Stimulated activated naive CD8-positive, alpha-beta T cell treated with anti-CD3 and anti-CD28 coated beads, Interleukin-15, Interleukin-2, amounts not matched to agents 100 ng/mL and 50 ng/mL, for 24 hours (primary cell): ENCODE data around the gene MACROD1.
"Not testable (repeated sequence)": the region's sequence is repeated elsewhere in the genome, so short reads cannot be mapped to it uniquely, and the experiment has no call there.

Source experiments
- H3K27ac Mint-ChIP-seq: one replicate; pipeline ENCODE4 v1.8.0; 2021; ENCODE audit warnings: mild to moderate bottlenecking, mixed read lengths
- H3K27me3 Mint-ChIP-seq: one replicate; pipeline ENCODE4 v1.8.0; 2021; ENCODE audit warnings: mixed read lengths
- H3K36me3 Mint-ChIP-seq: one replicate; pipeline ENCODE4 v1.8.0; 2021; ENCODE audit warnings: low read depth, mixed read lengths
- H3K4me1 Mint-ChIP-seq: one replicate; pipeline ENCODE4 v1.8.0; 2021; ENCODE audit warnings: low read depth, mixed read lengths
- H3K4me3 Mint-ChIP-seq: one replicate; pipeline ENCODE4 v1.8.0; 2021; ENCODE audit warnings: mild to moderate bottlenecking, mixed read lengths
- H3K9me3 Mint-ChIP-seq: one replicate; pipeline ENCODE4 v1.8.0; 2021; ENCODE audit warnings: mixed read lengths

MACROD1 gene

DNA sequence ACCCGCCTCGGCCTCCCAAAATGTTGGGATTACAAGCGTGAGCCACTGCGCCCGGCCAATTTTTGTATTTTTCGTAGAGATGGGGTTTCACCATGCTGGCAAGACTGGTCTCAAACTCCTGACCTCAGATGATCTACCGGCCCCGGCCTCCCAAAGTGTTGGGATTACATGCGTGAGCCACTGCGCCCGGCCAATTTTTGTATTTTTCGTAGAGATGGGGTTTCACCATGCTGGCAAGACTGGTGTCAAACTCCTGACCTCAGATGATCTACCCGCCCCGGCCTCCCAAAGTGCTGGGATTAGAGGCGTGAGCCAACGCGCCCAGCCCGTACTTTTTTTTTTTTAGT, 192.0 kb downstream of the MACROD1 start:
- H3K27me3 Mint-ChIP-seq, H3K9me3 Mint-ChIP-seq: not testable (repeated sequence)
- peaks cover 25% of the 10 kb centered on the region for H3K4me1 Mint-ChIP-seq
- peak overlapping the region; percentile 100 for H3K4me3 Mint-ChIP-seq
- peaks cover 22% of the 10 kb centered on the region for H3K36me3 Mint-ChIP-seq
- H3K27ac Mint-ChIP-seq = peak overlapping the region; percentile 80

DNA sequence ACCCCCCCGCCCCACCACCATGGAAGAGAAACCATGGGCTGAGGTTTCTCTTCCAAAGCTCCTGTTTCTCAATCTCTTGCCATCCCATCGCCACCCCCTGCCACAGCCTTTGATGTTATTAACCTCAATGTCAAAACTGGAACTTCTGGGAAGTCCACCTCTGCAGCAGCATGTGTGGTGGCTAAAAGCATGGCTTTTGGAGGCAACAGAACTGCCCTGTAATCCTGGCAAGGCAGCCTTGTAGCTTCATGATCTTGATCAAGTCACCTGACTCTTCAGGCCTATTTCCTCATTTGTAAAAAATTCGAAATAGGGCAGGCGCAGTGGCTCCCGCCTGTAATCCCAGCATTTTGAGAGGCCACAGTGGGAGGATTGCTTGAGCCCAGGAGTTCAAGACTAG, 195.0 kb downstream of the MACROD1 start:
- Mint-ChIP-seq H3K9me3 (no peaks in the 10 kb centered on the region), H3K4me1 (peaks cover 10% of the 10 kb centered on the region), H3K36me3 (peaks cover 7% of the 10 kb centered on the region), H3K27me3 (no peaks in the 10 kb centered on the region), H3K4me3 (no peak overlapping the region), H3K27ac (no peak overlapping the region)

DNA sequence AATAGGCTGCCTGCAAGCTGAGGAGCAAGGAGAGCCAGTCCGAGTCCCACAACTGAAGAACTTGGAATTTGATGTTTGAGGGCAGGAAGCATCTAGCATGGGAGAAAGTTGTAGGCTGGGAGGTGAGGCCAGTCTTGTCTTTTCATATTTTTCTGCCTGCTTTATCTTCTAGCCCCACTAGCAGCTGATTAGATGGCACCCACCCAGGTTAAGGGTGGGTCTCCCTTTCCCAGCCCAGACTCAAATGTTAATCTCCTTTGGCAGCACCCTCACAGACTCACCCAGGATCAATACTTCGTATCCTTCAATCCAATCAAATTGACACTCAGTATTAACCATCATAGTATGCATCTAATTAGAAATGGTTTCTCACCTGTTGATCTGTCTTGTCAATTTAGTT, 196.5 kb downstream of the MACROD1 start:
- Mint-ChIP-seq H3K4me3 (no peak overlapping the region), H3K27me3 (no peaks in the 10 kb centered on the region), H3K36me3 (peaks cover 1% of the 10 kb centered on the region), H3K27ac (no peak overlapping the region), H3K4me1 (peaks cover 8% of the 10 kb centered on the region), H3K9me3 (no peaks in the 10 kb centered on the region)

DNA sequence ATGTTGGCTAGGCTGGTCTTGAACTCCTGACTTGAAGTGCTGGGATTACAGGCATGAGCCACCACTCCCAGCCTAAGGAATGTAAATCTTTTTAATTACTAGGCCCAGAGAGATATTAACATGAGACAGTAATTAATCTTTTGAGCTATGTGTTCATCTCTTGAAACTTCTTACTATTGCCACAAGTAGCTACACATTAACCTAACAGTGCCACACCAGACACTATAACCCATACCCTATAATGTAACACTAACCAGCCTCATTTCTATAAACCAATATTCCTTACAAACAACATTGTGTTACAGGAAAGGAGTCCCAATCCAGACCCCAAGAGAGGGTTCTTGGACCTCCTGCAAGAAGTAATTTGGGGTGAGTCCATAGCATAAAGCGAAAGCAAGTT, 199.5 kb downstream of the MACROD1 start:
- H3K9me3 Mint-ChIP-seq = no peaks in the 10 kb centered on the region

DNA sequence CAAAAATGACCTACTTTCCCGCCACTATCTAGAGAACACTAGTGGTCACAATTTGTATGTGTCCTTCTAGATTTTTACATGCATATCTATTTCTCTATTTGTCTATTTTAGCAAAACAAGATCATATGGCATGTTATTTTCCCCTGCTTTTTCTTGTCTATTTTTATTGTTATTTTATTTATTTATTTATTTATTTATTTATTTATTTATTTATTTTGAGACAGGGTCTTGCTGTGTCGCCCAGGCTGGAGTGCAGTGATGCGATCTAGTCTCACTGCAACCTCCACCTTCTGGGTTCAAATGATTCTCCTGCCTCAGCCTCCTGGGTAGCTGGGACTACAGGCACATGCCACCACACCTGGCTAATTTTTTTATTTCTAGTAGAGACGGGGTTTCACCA, 202.0 kb downstream of the MACROD1 start:
- H3K27ac Mint-ChIP-seq, H3K36me3 Mint-ChIP-seq, H3K27me3 Mint-ChIP-seq, H3K9me3 Mint-ChIP-seq, H3K4me3 Mint-ChIP-seq: not testable (repeated sequence)
- H3K4me1 Mint-ChIP-seq = peaks cover 13% of the 10 kb centered on the region

More for the DNA sequence above, 199.5 kb downstream of the MACROD1 start:
- no peak overlapping the region for H3K27ac Mint-ChIP-seq
- no peaks in the 10 kb centered on the region for H3K36me3 Mint-ChIP-seq
- H3K27me3 Mint-ChIP-seq = no peaks in the 10 kb centered on the region
- H3K4me1 Mint-ChIP-seq = peaks cover 4% of the 10 kb centered on the region
- H3K4me3 Mint-ChIP-seq = no peak overlapping the region

DNA sequence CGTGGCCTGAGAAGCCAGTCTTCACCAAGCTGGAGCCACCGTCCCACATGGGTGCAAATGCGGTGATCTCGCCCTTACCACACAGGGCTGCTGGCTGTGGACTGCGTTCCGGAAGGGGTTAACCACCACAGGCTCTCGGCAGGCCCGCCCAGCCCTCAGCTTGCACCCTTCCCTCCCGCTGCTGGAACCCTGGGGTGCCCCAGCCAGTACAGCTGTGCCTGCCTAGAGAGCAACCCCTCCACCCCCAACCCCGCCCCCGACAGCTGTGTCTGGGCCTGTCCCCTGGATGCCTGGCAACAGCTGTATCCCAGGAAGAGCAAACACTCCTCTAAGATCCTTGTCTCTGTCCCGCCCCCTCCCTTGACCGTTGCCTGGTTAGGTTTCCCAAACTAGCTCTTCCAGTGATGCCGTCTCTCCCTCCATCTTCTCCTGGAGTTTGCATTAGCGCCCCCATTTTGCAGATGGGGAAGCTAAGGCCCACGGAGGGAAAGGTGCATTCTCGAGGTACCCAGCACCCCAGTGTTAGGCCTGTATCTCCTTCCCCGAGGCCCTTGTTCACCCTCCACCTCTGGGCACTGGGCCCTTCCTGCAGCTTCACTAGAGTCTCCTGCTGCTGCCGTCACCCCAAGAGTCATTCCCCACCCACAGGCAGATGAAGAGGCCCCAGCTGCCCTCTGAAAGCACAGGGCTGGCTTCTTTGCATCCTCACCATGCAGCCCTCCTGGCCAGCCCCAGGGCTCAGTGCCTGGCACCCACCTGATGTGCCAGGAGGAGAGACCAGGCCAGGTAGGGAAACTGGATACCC, 204.1 kb downstream of the MACROD1 start:
- Mint-ChIP-seq H3K27me3 (no peaks in the 10 kb centered on the region), H3K36me3 (no peaks in the 10 kb centered on the region), H3K4me3 (no peak overlapping the region), H3K9me3 (no peaks in the 10 kb centered on the region), H3K27ac (no peak overlapping the region), H3K4me1 (peaks cover 13% of the 10 kb centered on the region)

DNA sequence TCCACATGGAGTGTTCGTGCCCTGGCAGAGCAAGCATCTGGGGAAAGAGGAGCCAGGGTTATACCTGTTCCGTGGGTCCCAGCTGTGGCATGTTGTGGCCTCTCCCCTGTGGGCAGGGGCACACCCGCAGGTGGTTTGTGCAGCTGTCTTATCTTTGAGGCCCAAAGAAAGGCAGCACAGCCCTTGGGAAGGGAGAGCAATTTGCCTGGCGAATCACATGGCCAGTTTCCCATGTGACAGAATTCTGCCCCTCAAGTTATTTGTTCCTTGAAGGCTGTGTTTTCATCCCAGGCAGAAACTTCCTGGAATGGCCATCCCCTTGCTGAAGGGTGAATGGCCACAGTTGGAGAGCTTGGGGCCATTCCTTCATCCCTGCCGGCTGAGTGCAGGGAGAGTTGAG, 207.9 kb downstream of the MACROD1 start:
- H3K27ac Mint-ChIP-seq = no peak overlapping the region
- no peak overlapping the region for H3K4me3 Mint-ChIP-seq
- H3K9me3 Mint-ChIP-seq = no peaks in the 10 kb centered on the region
- H3K4me1 Mint-ChIP-seq = peaks cover 13% of the 10 kb centered on the region
- H3K27me3 Mint-ChIP-seq = no peaks in the 10 kb centered on the region
- H3K36me3 Mint-ChIP-seq = peaks cover 22% of the 10 kb centered on the region

DNA sequence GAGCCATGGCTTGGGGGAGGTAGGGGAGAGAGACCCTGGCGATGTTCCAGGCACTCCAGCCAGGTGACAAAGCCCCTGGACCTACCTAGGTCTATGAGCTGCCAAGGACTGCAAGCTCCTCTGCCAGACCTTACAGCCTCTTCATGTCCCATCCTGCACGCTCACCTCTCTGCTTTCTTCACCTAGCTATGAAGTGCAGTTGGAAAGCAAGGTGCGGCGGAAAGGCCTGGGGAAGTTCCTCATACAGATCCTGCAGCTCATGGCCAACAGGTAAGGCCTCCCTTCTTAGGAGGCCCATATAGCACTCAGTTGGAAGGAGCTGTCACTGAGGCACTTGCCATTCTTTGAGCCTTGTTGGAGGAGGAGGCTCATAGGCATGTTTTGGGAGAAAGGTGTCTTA, 213.3 kb downstream of the MACROD1 start:
- Mint-ChIP-seq H3K4me3 (no peak overlapping the region), H3K9me3 (no peaks in the 10 kb centered on the region), H3K36me3 (peaks cover 32% of the 10 kb centered on the region), H3K27me3 (no peaks in the 10 kb centered on the region), H3K27ac (no peak overlapping the region), H3K4me1 (peaks cover 22% of the 10 kb centered on the region)

DNA sequence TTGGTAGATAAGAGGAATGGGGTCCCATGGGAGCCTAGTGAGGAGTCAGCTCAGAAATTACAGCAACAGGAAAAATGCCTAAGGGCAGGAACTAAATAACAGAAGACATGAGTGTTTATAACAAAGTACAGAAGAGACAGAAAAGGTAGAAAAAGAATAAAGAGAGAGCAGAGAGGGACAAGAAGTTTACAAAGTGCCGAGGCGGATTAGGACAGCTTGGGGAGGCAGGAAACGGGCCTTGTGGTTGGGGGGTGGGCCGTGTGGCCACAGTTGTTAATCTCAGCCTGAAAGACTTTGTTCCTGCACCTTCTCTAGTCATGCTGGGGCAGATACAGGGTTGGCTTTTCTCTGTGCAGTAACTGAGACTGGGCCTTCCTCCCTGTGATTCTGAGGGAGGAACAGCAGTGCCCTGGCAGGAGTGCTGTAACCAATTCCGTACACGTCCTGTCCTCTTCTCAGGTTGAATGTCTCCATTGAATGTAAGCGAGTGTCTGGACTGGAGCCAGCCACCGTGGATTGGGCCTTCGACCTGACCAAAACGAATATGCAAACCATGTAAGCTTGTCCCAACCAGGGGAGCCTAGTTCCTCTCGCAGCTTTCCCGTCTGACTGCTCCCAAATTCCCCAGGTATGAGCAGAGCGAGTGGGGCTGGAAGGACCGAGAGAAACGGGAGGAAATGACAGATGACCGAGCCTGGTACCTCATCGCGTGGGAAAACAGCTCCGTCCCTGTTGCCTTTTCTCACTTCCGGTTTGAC, 214.0 kb downstream of the MACROD1 start:
- peak overlapping the region; percentile 69 for H3K27ac Mint-ChIP-seq
- no peaks in the 10 kb centered on the region for H3K27me3 Mint-ChIP-seq
- no peaks in the 10 kb centered on the region for H3K9me3 Mint-ChIP-seq
- peaks cover 22% of the 10 kb centered on the region for H3K4me1 Mint-ChIP-seq
- peak overlapping the region; percentile 1 for H3K4me3 Mint-ChIP-seq
- H3K36me3 Mint-ChIP-seq = peaks cover 37% of the 10 kb centered on the region
